Neural progenitor cell (in vitro differentiated cells): ENCODE results near the gene LTBP1. TPM values are rescaled to one million over a fixed set of nuclear protein-coding genes. Genes with fewer than 3 reads are reported as not detected.

Experiments
- DNase-seq: peaks from one replicate; pipeline ENCODE4 v3.0.0-alpha.2; 2016; ENCODE audit warnings: low spot score
- H2AFZ ChIP-seq: fragments of 200-600 bp; sonication (generic); replicated peaks from 2 replicates; pipeline ENCODE4 v1.6.1; 2016; ENCODE audit warnings: antibody characterized with exemption
- H3F3A ChIP-seq: fragments of 200-600 bp; sonication (generic); 2 replicates; pipeline ENCODE4 v1.6.1; 2016; ENCODE audit warnings: antibody characterized with exemption, low read depth
- H3K27ac ChIP-seq: fragments of 200-600 bp; sonication (generic); 2 replicates; pipeline ENCODE4 v1.5.1; 2016; ENCODE audit warnings: mild to moderate bottlenecking
- H3K27me3 ChIP-seq: fragments of 200-600 bp; sonication (generic); 2 replicates; pipeline ENCODE4 v1.6.1; 2016; ENCODE audit warnings: mild to moderate bottlenecking, moderate library complexity
- H3K36me3 ChIP-seq: fragments of 200-600 bp; sonication (generic); 2 replicates; pipeline ENCODE4 v1.5.1; 2016
- H3K4me1 ChIP-seq: fragments of 200-600 bp; sonication (generic); 2 replicates; pipeline ENCODE4 v1.6.1; 2016; ENCODE audit warnings: mixed run types
- H3K4me2 ChIP-seq: fragments of 200-600 bp; sonication (generic); 2 replicates; pipeline ENCODE4 v1.6.1; 2016
- H3K4me3 ChIP-seq: fragments of 200-600 bp; sonication (generic); 2 replicates; pipeline ENCODE4 v1.5.1; 2016
- H3K79me2 ChIP-seq: fragments of 200-600 bp; sonication (generic); 2 replicates; pipeline ENCODE4 v1.6.1; 2016; ENCODE audit warnings: low read depth
- H3K9ac ChIP-seq: fragments of 200-600 bp; sonication (generic); 2 replicates; pipeline ENCODE4 v1.6.1; 2016
- H3K9me3 ChIP-seq: fragments of 200-600 bp; sonication (generic); 2 replicates; pipeline ENCODE4 v1.5.1; 2016; ENCODE audit warnings: low read depth
- H4K20me1 ChIP-seq: fragments of 200-600 bp; sonication (generic); 2 replicates; pipeline ENCODE4 v1.6.1; 2016; ENCODE audit warnings: low read depth
- H3K27ac Mint-ChIP-seq: 3 replicates; pipeline ENCODE4 v1.8.0; 2021; ENCODE audit warnings: mixed read lengths
- H3K27me3 Mint-ChIP-seq: 2 replicates; pipeline ENCODE4 v1.8.0; 2022; ENCODE audit warnings: low read depth, mild to moderate bottlenecking, inconsistent platforms, moderate library complexity, mixed read lengths; ENCODE audit not compliant: insufficient read depth
- H3K36me3 Mint-ChIP-seq: 3 replicates; pipeline ENCODE4 v1.8.0; 2021; ENCODE audit warnings: mixed read lengths
- H3K4me1 Mint-ChIP-seq: 3 replicates; pipeline ENCODE4 v1.8.0; 2021; ENCODE audit warnings: mixed read lengths
- H3K4me3 Mint-ChIP-seq: 3 replicates; pipeline ENCODE4 v1.8.0; 2021; ENCODE audit warnings: mild to moderate bottlenecking, moderate library complexity, mixed read lengths
- H3K9me3 Mint-ChIP-seq: 3 replicates; pipeline ENCODE4 v1.8.0; 2020; ENCODE audit warnings: mixed read lengths
- EZH2 ChIP-seq: fragments of 200-600 bp; sonication (generic); IDR thresholded peaks from 2 replicates; pipeline ENCODE4 v1.6.1; 2017; ENCODE audit warnings: antibody characterized with exemption, mild to moderate bottlenecking, moderate library complexity
- EZH2phosphoT487 ChIP-seq: fragments of 200-600 bp; sonication (generic); IDR thresholded peaks from 2 replicates; pipeline ENCODE4 v1.6.1; 2017; ENCODE audit warnings: antibody characterized with exemption
- total RNA-seq: library from RNA; depleted of rRNA; stranded (reverse); fragments of >200 nt; gene quantifications from 2 replicates; pipeline ENCODE4 v1.2.3, GENCODE V29; 2015; ENCODE audit warnings: low replicate concordance
- TF ChIP-seq, protein P1 (sequence below): fragments of 200-600 bp; sonication (generic); IDR thresholded peaks from 2 replicates; pipeline ENCODE4 v1.5.1; 2017; ENCODE audit warnings: antibody characterized with exemption, mild to moderate bottlenecking

LTBP1 gene
- total RNA-seq, 1 donor from 2014 or later: 50.5 TPM

DNA sequence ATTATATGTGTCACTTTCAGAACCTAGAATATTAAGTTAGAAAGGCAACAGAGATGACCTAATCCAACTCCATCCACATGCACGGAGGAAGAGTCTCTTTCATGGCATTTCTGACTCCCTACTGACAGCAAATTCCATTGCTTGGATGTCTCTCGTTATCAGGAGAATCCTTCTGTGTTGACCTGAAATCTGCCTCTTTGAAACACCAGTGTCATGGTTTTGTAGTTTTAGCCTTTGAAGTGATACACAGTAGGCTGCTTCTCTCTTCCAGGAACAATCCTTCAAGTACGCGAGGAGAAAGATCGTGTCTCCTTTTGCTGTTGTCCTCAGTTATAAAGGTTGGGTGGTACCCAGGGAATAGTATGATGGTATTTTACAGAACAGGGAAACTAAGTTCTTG is 327.8 kb downstream of the LTBP1 start:
- Histone ChIP-seq H3F3A (no peaks in the 10 kb centered on the region), H3K9ac (no peak overlapping the region), H3K27ac (no peak overlapping the region), H3K4me2 (no peak overlapping the region), H3K27me3 (no peaks in the 10 kb centered on the region), H3K4me1 (peaks cover 8% of the 10 kb centered on the region), H3K4me3 (no peak overlapping the region), H4K20me1 (no peaks in the 10 kb centered on the region), H3K79me2 (no peaks in the 10 kb centered on the region), H3K36me3 (no peaks in the 10 kb centered on the region), H3K9me3 (no peaks in the 10 kb centered on the region), H2AFZ (no peak overlapping the region)
- Mint-ChIP-seq H3K27ac (no peak overlapping the region), H3K4me3 (no peak overlapping the region), H3K36me3 (peaks cover 2% of the 10 kb centered on the region), H3K27me3 (no peaks in the 10 kb centered on the region), H3K4me1 (no peaks in the 10 kb centered on the region), H3K9me3 (no peaks in the 10 kb centered on the region)
- no peak for DNase-seq
- no peak for TF ChIP-seq EZH2phosphoT487
- no peak for TF ChIP-seq EZH2
- TF ChIP-seq, protein P1, sequence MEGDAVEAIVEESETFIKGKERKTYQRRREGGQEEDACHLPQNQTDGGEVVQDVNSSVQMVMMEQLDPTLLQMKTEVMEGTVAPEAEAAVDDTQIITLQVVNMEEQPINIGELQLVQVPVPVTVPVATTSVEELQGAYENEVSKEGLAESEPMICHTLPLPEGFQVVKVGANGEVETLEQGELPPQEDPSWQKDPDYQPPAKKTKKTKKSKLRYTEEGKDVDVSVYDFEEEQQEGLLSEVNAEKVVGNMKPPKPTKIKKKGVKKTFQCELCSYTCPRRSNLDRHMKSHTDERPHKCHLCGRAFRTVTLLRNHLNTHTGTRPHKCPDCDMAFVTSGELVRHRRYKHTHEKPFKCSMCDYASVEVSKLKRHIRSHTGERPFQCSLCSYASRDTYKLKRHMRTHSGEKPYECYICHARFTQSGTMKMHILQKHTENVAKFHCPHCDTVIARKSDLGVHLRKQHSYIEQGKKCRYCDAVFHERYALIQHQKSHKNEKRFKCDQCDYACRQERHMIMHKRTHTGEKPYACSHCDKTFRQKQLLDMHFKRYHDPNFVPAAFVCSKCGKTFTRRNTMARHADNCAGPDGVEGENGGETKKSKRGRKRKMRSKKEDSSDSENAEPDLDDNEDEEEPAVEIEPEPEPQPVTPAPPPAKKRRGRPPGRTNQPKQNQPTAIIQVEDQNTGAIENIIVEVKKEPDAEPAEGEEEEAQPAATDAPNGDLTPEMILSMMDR: no peak

DNA sequence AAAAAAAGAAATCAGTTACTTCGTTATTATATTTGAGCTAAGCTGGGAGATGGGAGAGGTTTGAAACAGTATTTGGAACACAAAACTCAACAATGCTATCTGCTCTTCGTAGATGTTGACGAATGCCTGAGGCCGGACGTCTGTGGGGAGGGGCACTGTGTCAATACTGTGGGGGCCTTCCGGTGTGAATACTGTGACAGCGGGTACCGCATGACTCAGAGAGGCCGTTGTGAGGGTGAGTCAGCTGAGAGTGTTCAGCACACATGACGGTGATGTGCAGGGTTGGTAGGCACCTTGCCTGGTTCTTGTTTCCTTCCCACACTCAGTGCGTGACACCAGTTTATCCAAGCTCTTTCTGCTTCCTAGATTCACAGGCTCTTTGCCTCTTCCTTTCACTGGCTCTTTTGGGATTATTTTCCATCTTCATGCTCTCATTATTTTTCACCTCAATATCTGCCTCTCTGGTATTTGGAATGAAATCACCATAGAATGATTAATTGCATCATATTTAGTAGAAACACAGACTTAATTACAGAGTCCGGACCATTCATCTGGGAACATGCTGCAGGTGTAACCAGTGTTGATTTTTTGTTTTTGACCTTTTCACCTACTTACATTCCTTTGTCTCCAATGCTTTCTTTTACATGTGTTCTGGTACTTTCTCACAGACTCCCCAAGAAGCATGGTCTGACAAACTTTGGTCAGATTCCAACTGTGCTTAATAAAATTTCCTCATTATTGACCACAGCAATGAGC is 329.1 kb downstream of the LTBP1 start:
- H3K4me3 ChIP-seq: no peak overlapping the region
- Mint-ChIP-seq H3K27me3 (no peaks in the 10 kb centered on the region), H3K27ac (no peak overlapping the region), H3K36me3 (peaks cover 2% of the 10 kb centered on the region), H3K4me3 (no peak overlapping the region), H3K4me1 (no peaks in the 10 kb centered on the region), H3K9me3 (no peaks in the 10 kb centered on the region)
- H3F3A ChIP-seq: no peaks in the 10 kb centered on the region
- TF ChIP-seq, protein P1: no peak
- TF ChIP-seq EZH2: no peak
- TF ChIP-seq EZH2phosphoT487: no peak
- no peak for DNase-seq
- H3K79me2 ChIP-seq: no peaks in the 10 kb centered on the region
- no peaks in the 10 kb centered on the region for H3K36me3 ChIP-seq
- H3K9me3 ChIP-seq: no peaks in the 10 kb centered on the region
- H3K27me3 ChIP-seq: no peaks in the 10 kb centered on the region
- no peak overlapping the region for H2AFZ ChIP-seq
- H3K9ac ChIP-seq: no peak overlapping the region
- H4K20me1 ChIP-seq: no peaks in the 10 kb centered on the region
- no peak overlapping the region for H3K27ac ChIP-seq
- H3K4me1 ChIP-seq: peaks cover 8% of the 10 kb centered on the region
- H3K4me2 ChIP-seq: no peak overlapping the region

DNA sequence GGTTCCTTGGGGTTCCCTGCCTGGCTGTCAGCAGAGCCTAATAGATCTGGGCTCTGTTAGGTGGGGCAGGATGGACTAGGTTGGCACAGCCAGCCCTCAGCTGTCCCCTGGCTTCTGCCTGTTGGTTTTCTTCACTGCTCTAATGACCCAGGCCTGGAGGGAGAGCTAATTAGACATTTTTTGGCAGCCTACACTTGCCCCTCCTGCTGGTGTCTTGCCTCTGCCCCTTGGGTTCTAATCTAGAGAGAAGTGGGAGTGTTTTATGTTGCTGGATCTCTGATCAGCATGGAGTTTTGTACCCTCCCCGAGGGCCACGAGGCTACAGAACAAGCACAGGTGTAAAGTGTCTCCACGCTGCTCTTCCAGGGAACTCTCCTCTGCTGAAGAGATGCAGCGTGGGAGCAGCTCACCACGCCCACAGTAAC is 330.3 kb downstream of the LTBP1 start:
- no peaks in the 10 kb centered on the region for H3F3A ChIP-seq
- no peak overlapping the region for H3K4me3 ChIP-seq
- no peaks in the 10 kb centered on the region for H3K4me1 Mint-ChIP-seq
- no peaks in the 10 kb centered on the region for H3K9me3 ChIP-seq
- H3K4me3 Mint-ChIP-seq: no peak overlapping the region
- no peak for DNase-seq
- H3K27me3 Mint-ChIP-seq: no peaks in the 10 kb centered on the region
- no peaks in the 10 kb centered on the region for H3K36me3 ChIP-seq
- H3K27ac ChIP-seq: no peak overlapping the region
- H3K79me2 ChIP-seq: no peaks in the 10 kb centered on the region
- no peak overlapping the region for H3K4me2 ChIP-seq
- H3K4me1 ChIP-seq: peaks cover 8% of the 10 kb centered on the region
- H3K36me3 Mint-ChIP-seq: peaks cover 2% of the 10 kb centered on the region
- no peak overlapping the region for H3K27ac Mint-ChIP-seq
- TF ChIP-seq EZH2 (no peak), EZH2phosphoT487 (no peak)
- TF ChIP-seq, protein P1: no peak
- no peaks in the 10 kb centered on the region for H4K20me1 ChIP-seq
- H3K9ac ChIP-seq: no peak overlapping the region
- H2AFZ ChIP-seq: no peak overlapping the region
- no peaks in the 10 kb centered on the region for H3K27me3 ChIP-seq
- no peaks in the 10 kb centered on the region for H3K9me3 Mint-ChIP-seq
